B cell (primary cell): Measurements from ENCODE around the gene IFRD2.
"Not testable (repeated sequence)": the region's sequence is repeated elsewhere in the genome, so short reads cannot be mapped to it uniquely, and the experiment has no call there.

Source experiments
- CTCF ChIP-seq: fragments of 200-600 bp; IDR thresholded peaks from one replicate; pipeline ENCODE4 v1.8.0; 2022; ENCODE audit warnings: antibody characterized with exemption, mild to moderate bottlenecking
- EZH2 ChIP-seq: IDR thresholded peaks from 2 replicates; pipeline ENCODE4 v1.6.1; 2012; ENCODE audit warnings: borderline replicate concordance, low read depth, mild to moderate bottlenecking, moderate library complexity, low read length; ENCODE audit not compliant: insufficient read depth, poor library complexity, severe bottlenecking

GRCh38 chr3:50312041-50312440, 19.8 kb upstream of the IFRD2 start:
- TF ChIP-seq CTCF, EZH2: not testable (repeated sequence)
